Body of pancreas (tissue), 4 donors: ENCODE measurements around the gene NME5. TPM values are rescaled to one million over a fixed set of nuclear protein-coding genes. Genes with fewer than 3 reads are reported as not detected.

Experiments
- ATAC-seq: fragments of 150-250 bp; one replicate; pipeline ENCODE4 v1.9.1; 2016
- DNase-seq, 4 donors: peaks; one replicate each; pipeline ENCODE4 v3.0.0-alpha.2; 2019
- H3K27ac ChIP-seq, 4 donors: fragments of 200-600 bp; sonication (generic); 1 replicate in 3 of 4; 2 replicates in 1 of 4; pipeline versions ENCODE4 v1.5.1 to v1.6.1; 2016 to 2019; ENCODE audit warnings: mild to moderate bottlenecking in 1 of 4, mixed read lengths in 1 of 4, moderate library complexity in 1 of 4
- H3K27me3 ChIP-seq, 2 donors: fragments of 200-600 bp; sonication (generic); one replicate each; pipeline ENCODE4 v1.6.0; 2016; ENCODE audit warnings: mild to moderate bottlenecking in 1 of 2
- H3K36me3 ChIP-seq, 2 donors: fragments of 200-600 bp; sonication (generic); replicated peaks in 1 of 2; 2 replicates each; pipeline ENCODE4 v1.5.1; 2016; ENCODE audit warnings: low read depth in 2 of 2; ENCODE audit not compliant: insufficient read depth in 1 of 2
- H3K4me1 ChIP-seq: fragments of 200-600 bp; sonication (generic); one replicate; pipeline ENCODE4 v1.6.0; 2016
- H3K4me3 ChIP-seq, 2 donors: fragments of 200-600 bp; sonication (generic); 1 replicate in 1 of 2; 2 replicates in 1 of 2; pipeline ENCODE4 v1.5.1; 2016 to 2019
- H3K9me3 ChIP-seq, 3 donors: fragments of 200-600 bp; sonication (generic); 1 replicate in 2 of 3; 2 replicates in 1 of 3; pipeline ENCODE4 v1.5.1; 2016
- CTCF ChIP-seq, 7 experiments: fragments of 450-650 bp in 4 of 7; fragments of 200-600 bp in 3 of 7; sonication (generic) in 3 of 7; IDR thresholded peaks; one replicate each; pipeline ENCODE4 v1.5.1; 2016 to 2019; ENCODE audit warnings: antibody characterized with exemption in 7 of 7
- POLR2A ChIP-seq, 3 donors: fragments of 450-650 bp; IDR thresholded peaks; one replicate each; pipeline ENCODE4 v1.6.1; 2016; ENCODE audit warnings: antibody characterized with exemption in 3 of 3, mild to moderate bottlenecking in 2 of 3
- WGBS, 2 donors: methylation state at CpG; one replicate each; pipeline ENCODE4 v1.1.5; 2017; 5-methylcytosine and 5-hydroxymethylcytosine counted together
- intact Hi-C: fragments of 100-400 bp; cut with DNase I; formaldehyde crosslinking; loops from one replicate; pipeline ENCODE4 v1.15.1; 2023
- total RNA-seq, 2 donors: library from RNA; depleted of rRNA; stranded (reverse); fragments of >200 nt; gene quantifications; one replicate each; pipeline ENCODE4 v1.1.0, GENCODE V29; 2016

The NME5 gene
- total RNA-seq, 2 donors from 2014 or later, result 7.5 TPM; not detected in 1

GRCh38 chr5:138177941-138178515 is 38.8 kb upstream of the NME5 start:
- peak overlapping the region; percentile 67 to 80 for H3K4me3 ChIP-seq
- TF ChIP-seq POLR2A (IDR thresholded peaks at IDR 0.05) (no peak), CTCF (IDR thresholded peaks at IDR 0.05) (no peak)
- peak overlapping the region; percentile 65 to 86 (median 80) for H3K27ac ChIP-seq
- peak in 3 of 4 donors; percentile 11 to 54 (median 22) for DNase-seq
- H3K36me3 ChIP-seq, result peaks cover 0 to 5% of the 10 kb centered on the region in 2 donors
- peaks cover 21% of the 10 kb centered on the region for H3K4me1 ChIP-seq
- ATAC-seq, result no peak
- H3K9me3 ChIP-seq, result no peaks in the 10 kb centered on the region
- intact Hi-C loops, result no loop called here
- H3K27me3 ChIP-seq, result no peaks in the 10 kb centered on the region
- 0 to 1% methylated on average over 16 of the region's 16 CpGs for WGBS, 2 donors

GRCh38 chr5:138170299-138170698 is 31.1 kb upstream of the NME5 start:
- H3K36me3 ChIP-seq, result peaks cover 29 to 54% of the 10 kb centered on the region in 2 donors
- H3K4me1 ChIP-seq, result no peaks in the 10 kb centered on the region
- DNase-seq, result no peak
- TF ChIP-seq CTCF (IDR thresholded peaks at IDR 0.05) (no peak), POLR2A (IDR thresholded peaks at IDR 0.05) (no peak)
- no peak for ATAC-seq
- intact Hi-C loops, result no loop called here
- no peak overlapping the region for H3K27ac ChIP-seq
- H3K9me3 ChIP-seq, result no peaks in the 10 kb centered on the region
- no peak overlapping the region for H3K4me3 ChIP-seq
- no peaks in the 10 kb centered on the region for H3K27me3 ChIP-seq

- Histone ChIP-seq H3K36me3 (peaks cover 41 to 61% of the 10 kb centered on the region in 2 donors), H3K4me3 (no peak overlapping the region), H3K27me3 (no peaks in the 10 kb centered on the region), H3K4me1 (no peaks in the 10 kb centered on the region), H3K27ac (no peak overlapping the region), H3K9me3 (no peaks in the 10 kb centered on the region)
- TF ChIP-seq POLR2A (IDR thresholded peaks at IDR 0.05) (no peak), CTCF (IDR thresholded peaks at IDR 0.05) (no peak)
- DNase-seq (no peak), ATAC-seq (no peak)
- WGBS, 2 donors, result 89 to 93% methylated on average over 5 of the region's 5 CpGs
- intact Hi-C loops, result no loop called here
Observed at GRCh38 chr5:138169124-138169523, 29.9 kb upstream of the NME5 start.

GRCh38 chr5:138163721-138164120 is 24.5 kb upstream of the NME5 start:
- no peak for ATAC-seq
- Histone ChIP-seq H3K4me3 (no peak overlapping the region), H3K27ac (no peak overlapping the region), H3K4me1 (no peaks in the 10 kb centered on the region), H3K36me3 (peaks cover 64 to 88% of the 10 kb centered on the region in 2 donors), H3K9me3 (no peaks in the 10 kb centered on the region), H3K27me3 (no peaks in the 10 kb centered on the region)
- intact Hi-C loops, result no loop called here
- no peak for DNase-seq
- TF ChIP-seq CTCF (IDR thresholded peaks at IDR 0.05) (no peak), POLR2A (IDR thresholded peaks at IDR 0.05) (no peak)

- Histone ChIP-seq H3K27me3 (no peaks in the 10 kb centered on the region), H3K9me3 (no peaks in the 10 kb centered on the region), H3K4me1 (no peaks in the 10 kb centered on the region), H3K27ac (no peak overlapping the region), H3K4me3 (no peak overlapping the region), H3K36me3 (peaks cover 50 to 74% of the 10 kb centered on the region in 2 donors)
- no peak for TF ChIP-seq POLR2A (IDR thresholded peaks at IDR 0.05)
- TF ChIP-seq CTCF (IDR thresholded peaks at IDR 0.05), result no peak
- 93 to 96% methylated on average over 4 of the region's 4 CpGs for WGBS, 2 donors
- ATAC-seq, result no peak
- intact Hi-C loops, result no loop called here
- DNase-seq, result no peak
Observed at GRCh38 chr5:138160706-138161105, 21.5 kb upstream of the NME5 start.
